K562 (cell line): ENCODE measurements around the gene RETN. TPM values are rescaled to one million over a fixed set of nuclear protein-coding genes. Genes with fewer than 3 reads are reported as not detected.
A peak's percentile ranks its signal among the peaks of the same experiment; 100 is the strongest.

ENCODE experiments used
- CBX5 ChIP-seq: IDR thresholded peaks from 2 replicates; pipeline ENCODE4 v1.6.1; 2014; ENCODE audit warnings: low read depth, borderline replicate concordance
- HNRNPH1 ChIP-seq: fragments of 200-400 bp; formaldehyde crosslinking; optimal IDR thresholded peaks from 2 replicates; pipeline ENCODE3; 2017; ENCODE audit warnings: low read depth, mild to moderate bottlenecking, low read length, moderate library complexity
- MBD2 ChIP-seq: sonication (generic); IDR thresholded peaks from 2 replicates; pipeline ENCODE4 v1.6.1; 2016; ENCODE audit warnings: low read depth, borderline replicate concordance
- NCOA1 ChIP-seq: fragments of 450-650 bp; IDR thresholded peaks from 2 replicates; pipeline ENCODE4 v1.6.1; 2016; ENCODE audit warnings: low read depth
- POLR2B ChIP-seq: fragments of 450-650 bp; IDR thresholded peaks from 2 replicates; pipeline ENCODE4 v1.6.1; 2018; ENCODE audit warnings: low read depth; ENCODE audit not compliant: partially characterized antibody
- RBM14 ChIP-seq: fragments of 200-400 bp; formaldehyde crosslinking; IDR thresholded peaks from 2 replicates; pipeline ENCODE4 v1.6.1; 2018; ENCODE audit warnings: low read depth, mild to moderate bottlenecking, low read length, moderate library complexity, borderline replicate concordance; ENCODE audit not compliant: insufficient read depth
- TOE1 ChIP-seq, 2 experiments: fragments of 450-650 bp in 1 of 2; sonication (generic) in 1 of 2; formaldehyde crosslinking in 1 of 2; IDR thresholded peaks; 2 replicates each; pipeline versions ENCODE4 v1.7.1 to v1.8.0; 2016 to 2022; ENCODE audit warnings: borderline replicate concordance in 2 of 2, mild to moderate bottlenecking in 2 of 2, antibody characterized with exemption in 1 of 2, inconsistent platforms in 1 of 2, low read depth in 1 of 2, missing genetic modification reagents in 1 of 2, moderate library complexity in 1 of 2
- polyA plus RNA-seq, 8 experiments: library from polyadenylated mRNA; depleted of rRNA in 4 of 8; stranded (reverse) in 5 of 8; unstranded in 3 of 8; fragments of >200 nt; fragmentation: Nextera tagmentation in 2 of 8; fragmentation: Illumina TruSeq in 1 of 8; extraction: Ambion mirVana in 2 of 8; extraction: Trizol in 1 of 8; gene quantifications; 2 replicates each; pipeline versions ENCODE4 v1.2.1 to v1.2.3, GENCODE V29; 2011 to 2014; ENCODE audit warnings: inconsistent platforms in 1 of 8, missing spikeins in 1 of 8
- total RNA-seq, 7 experiments: library from RNA; depleted of rRNA in 6 of 7; stranded (reverse); fragments of >200 nt in 6 of 7; fragmentation: Illumina TruSeq in 2 of 7; extraction: Trizol in 2 of 7; gene quantifications; 2 replicates each; pipeline versions ENCODE4 v1.2.1 to v1.2.3, GENCODE V29; 2011 to 2021; ENCODE audit warnings: low replicate concordance in 1 of 7
- TF ChIP-seq, protein P1 (sequence below): fragments of 450-650 bp; conservative IDR thresholded peaks from 2 replicates; pipeline ENCODE4 v1.6.1; 2016; ENCODE audit warnings: missing genetic modification characterization, low read depth, mild to moderate bottlenecking, control low read depth, missing compliant biosample characterization
- TF ChIP-seq, protein P2 (sequence below), 3 experiments: fragments of 200-800 bp in 1 of 3; fragments of 250-450 bp in 1 of 3; fragments of 450-650 bp in 1 of 3; sonication (Bioruptor Pico) in 1 of 3; sonication (Bioruptor generic) in 1 of 3; formaldehyde crosslinking in 1 of 3; IDR thresholded peaks; 2 replicates each; pipeline versions ENCODE4 v1.6.1 to v1.8.0; 2016 to 2022; ENCODE audit warnings: mild to moderate bottlenecking in 2 of 3, missing genetic modification characterization in 2 of 3, missing compliant biosample characterization in 1 of 3, moderate library complexity in 1 of 3
- TF ChIP-seq, protein P3 (sequence below): fragments of 450-650 bp; formaldehyde crosslinking; IDR thresholded peaks from 2 replicates; pipeline ENCODE4 v1.4.0; 2022; ENCODE audit warnings: missing genetic modification characterization

RETN gene
- total and polyA plus RNA-seq, 9 of the 15 experiments (the other 6 are each of a cell fraction or from before 2014, with no cell fraction given), result not detected

DNA sequence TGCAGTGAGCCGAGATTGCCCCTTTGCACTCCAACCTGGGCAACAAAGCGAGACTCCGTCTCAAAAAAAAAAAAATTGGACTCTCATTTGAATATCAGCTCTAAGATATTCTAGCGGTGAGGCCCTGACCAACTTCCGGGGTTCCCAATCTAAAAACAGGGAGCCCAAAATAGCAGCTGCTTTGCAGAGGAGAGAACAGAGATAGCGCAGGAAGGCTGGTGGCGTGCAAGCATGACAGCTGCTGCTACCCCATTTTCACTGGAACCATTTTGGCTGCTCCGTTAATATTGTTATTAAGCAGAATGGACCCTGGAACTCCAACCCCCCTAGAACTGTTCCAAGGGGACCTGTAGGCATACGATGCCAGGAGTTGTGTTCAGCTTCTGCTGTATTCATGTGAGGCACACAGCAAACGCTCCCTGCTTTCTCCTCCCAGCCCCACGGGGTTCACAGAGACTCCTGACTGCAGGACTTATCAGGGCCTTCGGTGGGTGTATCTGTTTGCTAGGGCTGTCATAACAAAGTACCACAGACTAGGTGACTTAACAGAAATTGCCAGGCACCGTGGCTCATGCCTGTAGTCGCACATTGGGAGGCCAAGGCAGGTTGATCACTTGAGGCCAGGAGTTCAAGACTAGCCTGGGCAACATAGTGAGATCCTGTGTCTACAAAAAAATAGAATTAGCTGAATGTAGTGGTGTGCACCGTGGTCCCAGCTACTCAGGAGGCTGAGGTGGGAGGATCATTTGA, 20.4 kb upstream of the RETN start (continued):
- TF ChIP-seq, protein P1, sequence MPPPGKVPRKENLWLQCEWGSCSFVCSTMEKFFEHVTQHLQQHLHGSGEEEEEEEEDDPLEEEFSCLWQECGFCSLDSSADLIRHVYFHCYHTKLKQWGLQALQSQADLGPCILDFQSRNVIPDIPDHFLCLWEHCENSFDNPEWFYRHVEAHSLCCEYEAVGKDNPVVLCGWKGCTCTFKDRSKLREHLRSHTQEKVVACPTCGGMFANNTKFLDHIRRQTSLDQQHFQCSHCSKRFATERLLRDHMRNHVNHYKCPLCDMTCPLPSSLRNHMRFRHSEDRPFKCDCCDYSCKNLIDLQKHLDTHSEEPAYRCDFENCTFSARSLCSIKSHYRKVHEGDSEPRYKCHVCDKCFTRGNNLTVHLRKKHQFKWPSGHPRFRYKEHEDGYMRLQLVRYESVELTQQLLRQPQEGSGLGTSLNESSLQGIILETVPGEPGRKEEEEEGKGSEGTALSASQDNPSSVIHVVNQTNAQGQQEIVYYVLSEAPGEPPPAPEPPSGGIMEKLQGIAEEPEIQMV (tag), result no peak
- TF ChIP-seq HNRNPH1 (no peak), MBD2 (no peak), NCOA1 (no peak), RBM14 (no peak), CBX5 (no peak), TOE1 (IDR thresholded peaks at IDR 0.05; ENCODE audit: borderline replicate concordance) (no peak), TOE1 (CRISPR knock-in tag; IDR thresholded peaks at IDR 0.05; ENCODE audit: borderline replicate concordance, low read depth) (no peak), POLR2B (peak; percentile 43)
- TF ChIP-seq, protein P2, sequence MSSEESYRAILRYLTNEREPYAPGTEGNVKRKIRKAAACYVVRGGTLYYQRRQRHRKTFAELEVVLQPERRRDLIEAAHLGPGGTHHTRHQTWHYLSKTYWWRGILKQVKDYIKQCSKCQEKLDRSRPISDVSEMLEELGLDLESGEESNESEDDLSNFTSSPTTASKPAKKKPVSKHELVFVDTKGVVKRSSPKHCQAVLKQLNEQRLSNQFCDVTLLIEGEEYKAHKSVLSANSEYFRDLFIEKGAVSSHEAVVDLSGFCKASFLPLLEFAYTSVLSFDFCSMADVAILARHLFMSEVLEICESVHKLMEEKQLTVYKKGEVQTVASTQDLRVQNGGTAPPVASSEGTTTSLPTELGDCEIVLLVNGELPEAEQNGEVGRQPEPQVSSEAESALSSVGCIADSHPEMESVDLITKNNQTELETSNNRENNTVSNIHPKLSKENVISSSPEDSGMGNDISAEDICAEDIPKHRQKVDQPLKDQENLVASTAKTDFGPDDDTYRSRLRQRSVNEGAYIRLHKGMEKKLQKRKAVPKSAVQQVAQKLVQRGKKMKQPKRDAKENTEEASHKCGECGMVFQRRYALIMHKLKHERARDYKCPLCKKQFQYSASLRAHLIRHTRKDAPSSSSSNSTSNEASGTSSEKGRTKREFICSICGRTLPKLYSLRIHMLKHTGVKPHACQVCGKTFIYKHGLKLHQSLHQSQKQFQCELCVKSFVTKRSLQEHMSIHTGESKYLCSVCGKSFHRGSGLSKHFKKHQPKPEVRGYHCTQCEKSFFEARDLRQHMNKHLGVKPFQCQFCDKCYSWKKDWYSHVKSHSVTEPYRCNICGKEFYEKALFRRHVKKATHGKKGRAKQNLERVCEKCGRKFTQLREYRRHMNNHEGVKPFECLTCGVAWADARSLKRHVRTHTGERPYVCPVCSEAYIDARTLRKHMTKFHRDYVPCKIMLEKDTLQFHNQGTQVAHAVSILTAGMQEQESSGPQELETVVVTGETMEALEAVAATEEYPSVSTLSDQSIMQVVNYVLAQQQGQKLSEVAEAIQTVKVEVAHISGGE (CRISPR knock-in tag; IDR thresholded peaks at IDR 0.05), result no peak
- TF ChIP-seq, protein P3, sequence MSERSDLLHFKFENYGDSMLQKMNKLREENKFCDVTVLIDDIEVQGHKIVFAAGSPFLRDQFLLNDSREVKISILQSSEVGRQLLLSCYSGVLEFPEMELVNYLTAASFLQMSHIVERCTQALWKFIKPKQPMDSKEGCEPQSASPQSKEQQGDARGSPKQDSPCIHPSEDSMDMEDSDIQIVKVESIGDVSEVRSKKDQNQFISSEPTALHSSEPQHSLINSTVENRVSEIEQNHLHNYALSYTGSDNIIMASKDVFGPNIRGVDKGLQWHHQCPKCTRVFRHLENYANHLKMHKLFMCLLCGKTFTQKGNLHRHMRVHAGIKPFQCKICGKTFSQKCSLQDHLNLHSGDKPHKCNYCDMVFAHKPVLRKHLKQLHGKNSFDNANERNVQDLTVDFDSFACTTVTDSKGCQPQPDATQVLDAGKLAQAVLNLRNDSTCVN (CRISPR knock-in tag), result no peak
